Measurements from ENCODE around the gene FCGR3A. TPM values are rescaled to one million over a fixed set of nuclear protein-coding genes. Genes with fewer than 3 reads are reported as not detected.
A peak's percentile ranks its signal among the peaks of the same experiment; 100 is the strongest.
"Not testable (repeated sequence)": the region's sequence is repeated elsewhere in the genome, so short reads cannot be mapped to it uniquely, and the experiment has no call there.

Gene FCGR3A
- total RNA-seq, 1 experiment from 2014 or later = not detected

DNA sequence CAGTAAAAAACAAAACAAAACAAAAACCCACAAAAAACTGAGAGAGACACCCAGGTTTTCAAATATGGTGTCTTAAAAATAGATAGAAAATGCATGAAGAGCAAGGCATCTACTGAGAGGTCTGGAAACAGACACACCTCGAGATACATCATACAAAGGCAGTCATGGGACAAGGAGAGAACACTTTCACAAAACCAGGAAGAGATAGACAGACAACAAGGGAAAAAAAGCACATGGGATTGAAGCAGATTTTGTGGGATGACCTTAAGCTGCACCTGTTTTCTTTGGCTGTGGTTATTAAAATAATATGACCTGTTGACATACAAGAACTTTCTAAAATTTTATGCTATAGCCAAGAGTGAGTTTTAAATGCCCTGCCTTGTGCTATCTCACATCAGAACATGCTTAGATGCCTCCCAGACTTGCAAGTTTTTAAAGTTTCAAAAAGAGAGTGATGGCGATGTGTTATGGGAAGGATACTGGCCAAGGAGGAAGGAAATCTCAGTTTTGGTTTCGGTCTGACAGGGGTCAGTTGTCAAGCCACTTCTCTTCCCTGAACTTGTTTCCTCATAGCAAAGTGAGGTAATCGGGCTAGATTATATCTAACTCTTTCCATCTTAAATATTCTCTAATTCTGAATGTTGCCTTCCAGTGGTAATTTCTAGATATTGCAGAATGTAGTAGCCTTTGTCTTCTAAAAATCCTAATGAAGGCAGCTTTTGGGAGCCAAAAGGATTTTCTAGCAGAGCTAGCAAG, 11.5 kb upstream of the FCGR3A start:
- H3K27ac ChIP-seq (ENCODE audit: low read length); H3K9ac ChIP-seq (ENCODE audit: low read length); H3F3A ChIP-seq (ENCODE audit: low read length, unreplicated experiment); CTCF ChIA-PET; H3K4me1 ChIP-seq (ENCODE audit: insufficient read depth, low read length); H3K36me3 ChIP-seq (ENCODE audit: low read depth, low read length); H4K20me1 ChIP-seq (ENCODE audit: low read length); H3K79me2 ChIP-seq (ENCODE audit: low read length); H3K9me3 ChIP-seq (ENCODE audit: low read length); H3K9me2 ChIP-seq (replicated peaks; ENCODE audit: low read length); POLR2A ChIA-PET (ENCODE audit: unreplicated experiment); H3K27me3 ChIP-seq (ENCODE audit: low read length): not testable (repeated sequence)
- Histone ChIP-seq H2AFZ (ENCODE audit: low read length) (peak overlapping the region; percentile 36; the same call in 1 of the 2 replicates), H3K4me2 (ENCODE audit: low read length) (peak overlapping the region; percentile 40), H3K4me3 (ENCODE audit: low read length) (peak overlapping the region; percentile 31; the same call in 1 of the 2 replicates)
- ATAC-seq (peak; percentile 40), DNase-seq (peak; percentile 59)
- TSS peak; percentile 45 for BruUV-seq (replicated peaks)
- TF ChIP-seq, protein P1, sequence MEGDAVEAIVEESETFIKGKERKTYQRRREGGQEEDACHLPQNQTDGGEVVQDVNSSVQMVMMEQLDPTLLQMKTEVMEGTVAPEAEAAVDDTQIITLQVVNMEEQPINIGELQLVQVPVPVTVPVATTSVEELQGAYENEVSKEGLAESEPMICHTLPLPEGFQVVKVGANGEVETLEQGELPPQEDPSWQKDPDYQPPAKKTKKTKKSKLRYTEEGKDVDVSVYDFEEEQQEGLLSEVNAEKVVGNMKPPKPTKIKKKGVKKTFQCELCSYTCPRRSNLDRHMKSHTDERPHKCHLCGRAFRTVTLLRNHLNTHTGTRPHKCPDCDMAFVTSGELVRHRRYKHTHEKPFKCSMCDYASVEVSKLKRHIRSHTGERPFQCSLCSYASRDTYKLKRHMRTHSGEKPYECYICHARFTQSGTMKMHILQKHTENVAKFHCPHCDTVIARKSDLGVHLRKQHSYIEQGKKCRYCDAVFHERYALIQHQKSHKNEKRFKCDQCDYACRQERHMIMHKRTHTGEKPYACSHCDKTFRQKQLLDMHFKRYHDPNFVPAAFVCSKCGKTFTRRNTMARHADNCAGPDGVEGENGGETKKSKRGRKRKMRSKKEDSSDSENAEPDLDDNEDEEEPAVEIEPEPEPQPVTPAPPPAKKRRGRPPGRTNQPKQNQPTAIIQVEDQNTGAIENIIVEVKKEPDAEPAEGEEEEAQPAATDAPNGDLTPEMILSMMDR (conservative IDR thresholded peaks at IDR 0.05; ENCODE audit: low read depth, low read length) = peak; percentile 35; the same call in 1 of the 2 replicates
- intact Hi-C loops (cut with micrococcal nuclease) = loop anchor here (2.0 to 10.0 kb wide), 3 partner anchors 54 to 84 kb away; no protein-coding TSS in a partner anchor

DNA sequence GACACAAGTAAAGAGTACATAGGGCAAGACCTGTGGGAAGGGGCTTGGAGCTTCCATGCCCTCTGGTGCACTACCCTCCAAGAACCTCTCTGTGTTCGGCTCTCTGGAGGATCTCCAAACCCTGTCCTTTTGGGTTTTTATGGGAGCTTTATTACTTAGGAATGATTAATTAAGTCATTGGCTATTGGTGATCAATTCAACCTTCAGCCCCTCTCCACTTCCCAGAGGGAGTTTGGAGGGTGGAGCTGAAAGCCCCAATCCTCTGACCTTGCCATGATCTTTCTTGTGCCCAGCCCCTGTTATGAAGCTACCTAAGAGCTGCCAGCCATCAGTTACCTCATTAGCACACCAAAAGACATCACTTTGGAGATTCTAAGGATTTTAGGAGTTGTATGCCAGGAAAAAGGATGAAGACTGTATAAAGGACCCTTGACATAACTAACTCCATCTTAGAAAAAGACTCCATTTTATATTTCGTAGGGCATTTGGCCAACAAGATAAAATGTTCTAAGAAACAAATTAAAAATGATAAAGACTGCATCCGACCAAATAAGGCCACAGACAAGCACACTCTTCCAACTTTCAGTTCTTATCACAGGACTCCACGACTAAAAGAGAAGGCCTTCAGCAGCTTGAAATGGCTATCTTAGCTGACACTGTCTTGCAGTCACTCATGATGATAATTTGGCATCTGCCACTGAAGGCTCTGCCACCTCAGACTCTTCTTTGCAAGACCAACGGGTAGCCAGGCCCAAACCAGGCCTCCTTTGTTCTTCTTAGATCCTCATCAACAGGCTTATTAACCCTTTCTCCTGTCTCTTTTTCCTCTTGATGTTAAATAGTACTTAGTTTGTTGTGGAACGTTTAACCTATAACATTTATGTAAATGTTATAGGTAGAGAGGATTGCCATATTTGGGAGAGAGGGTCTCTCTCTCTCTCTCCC, 8.2 kb upstream of the FCGR3A start:
- POLR2A ChIA-PET (ENCODE audit: unreplicated experiment); H3K9ac ChIP-seq (ENCODE audit: low read length); H3K9me2 ChIP-seq (replicated peaks; ENCODE audit: low read length); H3K9me3 ChIP-seq (ENCODE audit: low read length); BruUV-seq (replicated peaks); H4K20me1 ChIP-seq (ENCODE audit: low read length); H2AFZ ChIP-seq (ENCODE audit: low read length); DNase-seq; ATAC-seq; H3F3A ChIP-seq (ENCODE audit: low read length, unreplicated experiment); H3K4me3 ChIP-seq (ENCODE audit: low read length); intact Hi-C loops (cut with micrococcal nuclease); H3K36me3 ChIP-seq (ENCODE audit: low read depth, low read length); H3K27me3 ChIP-seq (ENCODE audit: low read length); H3K4me1 ChIP-seq (ENCODE audit: insufficient read depth, low read length); H3K4me2 ChIP-seq (ENCODE audit: low read length); CTCF ChIA-PET; H3K79me2 ChIP-seq (ENCODE audit: low read length); H3K27ac ChIP-seq (ENCODE audit: low read length): not testable (repeated sequence)

DNA sequence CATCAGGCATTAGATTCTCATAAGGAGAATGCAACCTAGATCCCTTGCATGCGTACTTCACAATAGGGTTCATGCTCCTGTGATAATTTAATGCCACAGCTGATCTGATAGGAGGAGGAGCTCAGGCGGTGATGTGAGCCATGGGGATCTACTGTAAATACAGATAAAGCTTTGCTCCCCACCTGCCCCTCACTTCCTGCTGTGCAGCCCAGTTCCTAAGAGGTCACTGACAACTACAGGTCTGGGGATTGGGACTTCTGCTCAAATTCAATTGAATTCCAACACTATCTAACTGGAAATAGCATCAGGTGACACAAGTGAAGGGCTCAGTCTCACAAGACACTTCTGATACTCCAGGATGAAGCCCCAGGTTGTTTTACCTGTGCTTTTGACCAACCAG, 7.4 kb upstream of the FCGR3A start:
- POLR2A ChIA-PET (ENCODE audit: unreplicated experiment); H3K27me3 ChIP-seq (ENCODE audit: low read length); DNase-seq; CTCF ChIA-PET; H3K36me3 ChIP-seq (ENCODE audit: low read depth, low read length); ATAC-seq; H3K9me2 ChIP-seq (replicated peaks; ENCODE audit: low read length); H3K4me2 ChIP-seq (ENCODE audit: low read length); H3K9me3 ChIP-seq (ENCODE audit: low read length); H3K27ac ChIP-seq (ENCODE audit: low read length); intact Hi-C loops (cut with micrococcal nuclease); H3F3A ChIP-seq (ENCODE audit: low read length, unreplicated experiment); BruUV-seq (replicated peaks); H3K4me3 ChIP-seq (ENCODE audit: low read length); H3K79me2 ChIP-seq (ENCODE audit: low read length); H3K9ac ChIP-seq (ENCODE audit: low read length); H4K20me1 ChIP-seq (ENCODE audit: low read length); H2AFZ ChIP-seq (ENCODE audit: low read length); H3K4me1 ChIP-seq (ENCODE audit: insufficient read depth, low read length): not testable (repeated sequence)

DNA sequence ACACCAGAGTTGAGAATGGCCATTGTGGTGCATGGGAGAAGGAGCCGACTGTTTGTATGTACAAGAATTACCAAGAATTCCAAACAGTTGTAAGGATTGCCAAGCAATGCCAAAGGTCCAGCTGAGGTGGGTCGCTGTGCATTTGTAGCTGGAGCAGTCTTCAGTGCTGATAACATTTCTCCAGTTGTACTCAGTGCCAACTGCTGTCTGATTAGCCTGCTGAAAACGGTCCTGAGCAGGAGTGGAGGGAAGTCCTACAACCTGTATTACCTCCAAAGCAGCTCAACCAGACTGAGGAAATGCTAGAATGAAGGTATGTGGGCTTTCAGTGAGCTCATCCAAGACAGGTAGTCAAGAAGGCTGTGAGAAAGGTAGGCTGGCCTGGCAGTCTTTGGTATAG, 6.5 kb upstream of the FCGR3A start:
- H3K9ac ChIP-seq (ENCODE audit: low read length); H3K4me1 ChIP-seq (ENCODE audit: insufficient read depth, low read length); ATAC-seq; H3K36me3 ChIP-seq (ENCODE audit: low read depth, low read length); H3K9me3 ChIP-seq (ENCODE audit: low read length); POLR2A ChIA-PET (ENCODE audit: unreplicated experiment); intact Hi-C loops (cut with micrococcal nuclease); H4K20me1 ChIP-seq (ENCODE audit: low read length); H3K79me2 ChIP-seq (ENCODE audit: low read length); H3K27ac ChIP-seq (ENCODE audit: low read length); H3K27me3 ChIP-seq (ENCODE audit: low read length); H3K4me3 ChIP-seq (ENCODE audit: low read length); H2AFZ ChIP-seq (ENCODE audit: low read length); BruUV-seq (replicated peaks); H3K4me2 ChIP-seq (ENCODE audit: low read length); DNase-seq; H3F3A ChIP-seq (ENCODE audit: low read length, unreplicated experiment); H3K9me2 ChIP-seq (replicated peaks; ENCODE audit: low read length): not testable (repeated sequence)
- CTCF ChIA-PET = interaction anchor here (0.6 kb wide), 1 partner anchor 66 kb away, joined by 3 read pairs; no protein-coding TSS in a partner anchor

DNA sequence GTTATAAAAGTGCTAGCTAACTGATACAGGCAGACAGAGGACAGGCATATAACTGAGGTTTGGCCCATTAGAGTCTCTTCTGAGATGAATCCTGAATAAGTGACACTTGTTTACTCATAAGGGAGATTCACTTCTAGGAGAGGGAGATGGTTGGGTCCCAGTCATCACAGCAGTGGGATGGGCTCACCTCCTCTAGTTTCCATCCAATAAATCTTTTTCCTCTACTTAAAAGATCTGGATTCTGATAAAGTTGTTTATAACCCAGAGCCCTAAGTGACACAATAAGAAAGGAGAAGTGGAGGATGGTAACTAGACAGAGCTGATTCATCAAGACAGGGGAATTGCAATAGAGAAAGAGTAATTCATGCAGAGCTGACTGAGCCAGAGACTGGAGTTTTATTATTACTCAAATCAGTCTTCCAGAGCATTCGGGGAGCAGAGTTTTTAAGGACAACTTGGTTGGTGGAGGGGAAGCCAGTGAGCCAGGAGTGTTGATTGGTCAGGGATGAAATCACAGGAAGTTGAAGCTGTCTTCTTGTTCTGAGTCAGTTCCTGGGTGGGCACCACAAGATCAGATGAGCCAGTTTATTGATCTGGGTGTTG, 5.3 kb upstream of the FCGR3A start:
- H3K9me2 ChIP-seq (replicated peaks; ENCODE audit: low read length); H3K4me3 ChIP-seq (ENCODE audit: low read length); H2AFZ ChIP-seq (ENCODE audit: low read length); BruUV-seq (replicated peaks); H3K27me3 ChIP-seq (ENCODE audit: low read length); CTCF ChIA-PET; H3K79me2 ChIP-seq (ENCODE audit: low read length); H4K20me1 ChIP-seq (ENCODE audit: low read length); DNase-seq; H3K9ac ChIP-seq (ENCODE audit: low read length); intact Hi-C loops (cut with micrococcal nuclease); H3K4me2 ChIP-seq (ENCODE audit: low read length); H3K36me3 ChIP-seq (ENCODE audit: low read depth, low read length); H3K27ac ChIP-seq (ENCODE audit: low read length); H3K9me3 ChIP-seq (ENCODE audit: low read length); H3F3A ChIP-seq (ENCODE audit: low read length, unreplicated experiment); POLR2A ChIA-PET (ENCODE audit: unreplicated experiment); H3K4me1 ChIP-seq (ENCODE audit: insufficient read depth, low read length): not testable (repeated sequence)
- peak; percentile 23 for ATAC-seq
